H1 (cell line): ENCODE results near the gene PERCC1. TPM values are rescaled to one million over a fixed set of nuclear protein-coding genes. Genes with fewer than 3 reads are reported as not detected.

Experiments used
- CTCF ChIA-PET: fragments of 300-600 bp; sonication (Branson Sonifier 250); formaldehyde crosslinking; loops from one replicate; lab custom pipeline; 2021; ENCODE audit not compliant: partially characterized antibody; lab: Charles Lee
- POLR2A ChIA-PET: fragments of 300-600 bp; sonication (Branson Sonifier 250); formaldehyde crosslinking; loops from one replicate; lab custom pipeline; 2021; ENCODE audit warnings: inconsistent platforms; ENCODE audit not compliant: partially characterized antibody; lab: Charles Lee
- DNase-seq, 2 experiments: peaks; one replicate each; pipeline versions ENCODE4 v3.0.0 to v3.0.0-alpha.2; 2010 to 2022; ENCODE audit warnings: low spot score in 2 of 2, low read depth in 1 of 2, mixed read lengths in 1 of 2
- FAIRE-seq: peaks from 2 replicates; lab custom pipeline; 2011; peaks lifted over from hg19 to GRCh38; lab: Jason Lieb, UNC
- H2AFZ ChIP-seq: 2 replicates; pipeline ENCODE4 v1.8.1; 2012; ENCODE audit warnings: low read length, inconsistent platforms
- H2AK5ac ChIP-seq: 2 replicates; pipeline ENCODE4 v1.6.1; 2013; ENCODE audit warnings: low read depth, low read length
- H2BK120ac ChIP-seq: replicated peaks from 2 replicates; pipeline ENCODE3; 2013; ENCODE audit warnings: low read depth, low read length, inconsistent platforms
- H2BK12ac ChIP-seq: 2 replicates; pipeline ENCODE4 v1.6.1; 2013; ENCODE audit warnings: low read depth, low read length
- H2BK15ac ChIP-seq: 2 replicates; pipeline ENCODE4 v1.6.1; 2013; ENCODE audit warnings: low read length
- H2BK20ac ChIP-seq: 2 replicates; pipeline ENCODE4 v1.6.1; 2013; ENCODE audit warnings: low read length
- H2BK5ac ChIP-seq: 2 replicates; pipeline ENCODE4 v1.6.1; 2013; ENCODE audit warnings: low read depth, low read length
- H3K14ac ChIP-seq: 2 replicates; pipeline ENCODE4 v1.6.1; 2013; ENCODE audit warnings: inconsistent platforms; ENCODE audit not compliant: insufficient read length
- H3K18ac ChIP-seq: 2 replicates; pipeline ENCODE4 v1.6.1; 2013; ENCODE audit warnings: low read length; ENCODE audit errors: extremely low read depth
- H3K23ac ChIP-seq: 2 replicates; pipeline ENCODE4 v1.6.1; 2013; ENCODE audit warnings: inconsistent platforms; ENCODE audit not compliant: insufficient read length
- H3K23me2 ChIP-seq: 2 replicates; pipeline ENCODE4 v1.6.1; 2013; ENCODE audit warnings: low read depth, low read length
- H3K27ac ChIP-seq: 2 replicates; pipeline ENCODE4 v1.6.1; 2011; ENCODE audit warnings: low read depth, low read length, inconsistent platforms
- H3K27me3 ChIP-seq, 4 experiments: replicated peaks in 1 of 4; 1 replicate in 1 of 4; 2 replicates in 3 of 4; pipeline versions ENCODE4 v1.6.1 to v1.8.1; 2011 to 2013; ENCODE audit warnings: low read length in 3 of 4, mild to moderate bottlenecking in 3 of 4, inconsistent platforms in 2 of 4, mixed read lengths in 2 of 4, moderate library complexity in 1 of 4; ENCODE audit not compliant: control insufficient read depth in 3 of 4, insufficient read depth in 3 of 4; ENCODE audit errors: extremely low read depth in 1 of 4
- H3K36me3 ChIP-seq, 4 experiments: 2 replicates each; pipeline versions ENCODE4 v1.6.1 to v1.8.1; 2011 to 2013; ENCODE audit warnings: mild to moderate bottlenecking in 4 of 4, low read length in 3 of 4, moderate library complexity in 2 of 4, control low read depth in 1 of 4, inconsistent platforms in 1 of 4; ENCODE audit not compliant: insufficient read depth in 4 of 4, control insufficient read depth in 2 of 4
- H3K4ac ChIP-seq: replicated peaks from 2 replicates; pipeline ENCODE3; 2013; ENCODE audit warnings: low read length, low read depth, mixed read lengths, inconsistent platforms; ENCODE audit not compliant: insufficient read length
- H3K4me1 ChIP-seq, 4 experiments: replicated peaks in 1 of 4; 1 replicate in 1 of 4; 2 replicates in 3 of 4; pipeline versions ENCODE4 v1.6.1 to v1.8.1; 2011 to 2013; ENCODE audit warnings: low read length in 3 of 4, inconsistent platforms in 2 of 4, mixed read lengths in 1 of 4; ENCODE audit not compliant: insufficient read depth in 4 of 4, control insufficient read depth in 3 of 4
- H3K4me2 ChIP-seq, 2 experiments: 2 replicates each; pipeline versions ENCODE4 v1.6.1 to v1.8.1; 2011 to 2013; ENCODE audit warnings: low read depth in 2 of 2, low read length in 2 of 2, control low read depth in 1 of 2, inconsistent platforms in 1 of 2, mild to moderate bottlenecking in 1 of 2; ENCODE audit not compliant: insufficient read depth in 1 of 2
- H3K4me3 ChIP-seq, 4 experiments: fragments of 200-600, 300-600 bp in 1 of 4; sonication (generic), shearing (Covaris generic), sonication (Bioruptor Twin) in 1 of 4; 2 replicates each; pipeline versions ENCODE4 v1.5.1 to v1.8.1; 2011 to 2016; ENCODE audit warnings: low read length in 4 of 4, low read depth in 3 of 4, control low read depth in 2 of 4, inconsistent platforms in 2 of 4, mild to moderate bottlenecking in 2 of 4, mixed read lengths in 1 of 4, moderate library complexity in 1 of 4; ENCODE audit not compliant: insufficient read depth in 2 of 4; ENCODE audit errors: extremely low read depth in 1 of 4
- H3K56ac ChIP-seq: replicated peaks from 2 replicates; pipeline ENCODE3; 2013; ENCODE audit warnings: low read depth, mild to moderate bottlenecking, mixed read lengths, low read length, inconsistent platforms; ENCODE audit not compliant: insufficient read length
- H3K79me1 ChIP-seq: 2 replicates; pipeline ENCODE4 v1.6.1; 2013; ENCODE audit warnings: low read depth, low read length, control low read depth
- H3K79me2 ChIP-seq, 2 experiments: 2 replicates each; pipeline versions ENCODE4 v1.6.1 to v1.8.1; 2012 to 2013; ENCODE audit warnings: low read length in 2 of 2, mild to moderate bottlenecking in 2 of 2, inconsistent platforms in 1 of 2; ENCODE audit not compliant: insufficient read depth in 2 of 2, control insufficient read depth in 1 of 2
- H3K9ac ChIP-seq, 4 experiments: replicated peaks in 1 of 4; 1 replicate in 1 of 4; 2 replicates in 3 of 4; pipeline versions ENCODE4 v1.6.1 to v1.8.1; 2011 to 2013; ENCODE audit warnings: low read depth in 3 of 4, low read length in 3 of 4, control low read depth in 2 of 4, mild to moderate bottlenecking in 2 of 4, moderate library complexity in 2 of 4, inconsistent platforms in 1 of 4; ENCODE audit errors: extremely low read depth in 1 of 4
- H3K9me3 ChIP-seq, 2 experiments: 2 replicates each; pipeline versions ENCODE4 v1.6.1 to v1.8.1; 2012 to 2013; ENCODE audit warnings: mild to moderate bottlenecking in 2 of 2, moderate library complexity in 2 of 2, control low read depth in 1 of 2, inconsistent platforms in 1 of 2, low read depth in 1 of 2, low read length in 1 of 2, mixed read lengths in 1 of 2; ENCODE audit not compliant: insufficient read depth in 2 of 2
- H4K20me1 ChIP-seq, 2 experiments: replicated peaks in 1 of 2; 2 replicates each; pipeline versions ENCODE3 to v1.8.1; 2011 to 2013; ENCODE audit warnings: inconsistent platforms in 2 of 2, low read length in 2 of 2, mild to moderate bottlenecking in 1 of 2; ENCODE audit not compliant: insufficient read depth in 2 of 2, control insufficient read depth in 1 of 2
- H4K5ac ChIP-seq: 2 replicates; pipeline ENCODE4 v1.6.1; 2013; ENCODE audit warnings: low read length, low read depth, mixed read lengths, inconsistent platforms; ENCODE audit not compliant: insufficient read length
- H4K8ac ChIP-seq: 2 replicates; pipeline ENCODE4 v1.8.0; 2013; ENCODE audit warnings: mild to moderate bottlenecking, moderate library complexity, low read length, inconsistent platforms; ENCODE audit not compliant: insufficient read depth; ENCODE audit errors: extremely low read depth
- H4K91ac ChIP-seq: replicated peaks from 2 replicates; pipeline ENCODE3; 2013; ENCODE audit warnings: low read length, mixed read lengths, inconsistent platforms; ENCODE audit not compliant: insufficient read length
- ATF3 ChIP-seq: IDR thresholded peaks from 2 replicates; pipeline ENCODE4 v1.6.1; 2011; ENCODE audit warnings: low read depth, mild to moderate bottlenecking, low read length; ENCODE audit not compliant: insufficient read depth
- CTCF ChIP-seq, 3 experiments: IDR thresholded peaks; 1 replicate in 2 of 3; 2 replicates in 1 of 3; pipeline versions ENCODE4 v1.5.1 to v1.6.1; 2011; ENCODE audit warnings: low read length in 3 of 3, mild to moderate bottlenecking in 3 of 3, inconsistent platforms in 2 of 3, low read depth in 1 of 3, moderate library complexity in 1 of 3; ENCODE audit not compliant: insufficient read depth in 1 of 3; ENCODE audit errors: control extremely low read depth in 1 of 3
- E2F6 ChIP-seq: IDR thresholded peaks from 2 replicates; pipeline ENCODE4 v1.6.1; 2012; ENCODE audit warnings: inconsistent platforms
- GABPA ChIP-seq: IDR thresholded peaks from 2 replicates; pipeline ENCODE4 v1.6.1; 2011; ENCODE audit warnings: mild to moderate bottlenecking, low read length, moderate library complexity, borderline replicate concordance; ENCODE audit not compliant: insufficient read depth
- JUND ChIP-seq: IDR thresholded peaks from 2 replicates; pipeline ENCODE4 v1.6.1; 2011; ENCODE audit warnings: mild to moderate bottlenecking, improper control_type of control experiment, low read length
- NANOG ChIP-seq: IDR thresholded peaks from 2 replicates; pipeline ENCODE4 v1.6.1; 2011; ENCODE audit warnings: low read length, low read depth, mild to moderate bottlenecking, inconsistent platforms; ENCODE audit not compliant: insufficient read depth, poor library complexity, severe bottlenecking
- TAF1 ChIP-seq: IDR thresholded peaks from 2 replicates; pipeline ENCODE4 v1.6.1; 2011; ENCODE audit warnings: mild to moderate bottlenecking, low read depth, low read length
- WGBS, 2 experiments: shearing (Covaris generic) in 1 of 2; methylation state at CpG; one replicate each; pipeline versions ENCODE4 v1.1.6 to v1.1.7; 2013 to 2015; ENCODE audit warnings: low lambda C conversion rate in 2 of 2, mixed read lengths in 2 of 2, inconsistent platforms in 1 of 2, low coverage in 1 of 2, missing lambda C conversion rate in 1 of 2; ENCODE audit not compliant: insufficient replicate concordance in 2 of 2, insufficient coverage in 1 of 2, insufficient read length in 1 of 2; ENCODE audit errors: extremely low coverage in 1 of 2, missing lambda C conversion rate in 1 of 2; 5-methylcytosine and 5-hydroxymethylcytosine counted together
- polyA plus RNA-seq, 7 experiments: library from polyadenylated mRNA; depleted of rRNA in 3 of 7; stranded (reverse) in 5 of 7; unstranded in 2 of 7; fragments of >200 nt in 5 of 7; fragments of 200-250 nt in 2 of 7; gene quantifications; 1 replicate in 5 of 7; 2 replicates in 1 of 7; 4 replicates in 1 of 7; pipeline versions ENCODE4 v1.2.1 to v1.2.3, GENCODE V29; 2011 to 2013; ENCODE audit warnings: missing spikeins in 2 of 7, mixed read lengths in 2 of 7
- total RNA-seq: library from RNA; stranded (reverse); fragmentation: NEBNext Ultra II Directional; extraction: Animal tissue kit (Norgen Biotek cat#: 25700); gene quantifications from 2 replicates; pipeline ENCODE4 v1.2.1, GENCODE V29; 2021

Gene PERCC1
- total and polyA plus RNA-seq, 2 of the 8 experiments (the other 6 are each of a cell fraction or from before 2014, with no cell fraction given): not detected

GRCh38 chr16:1383556-1383955 lies 47.3 kb upstream of the PERCC1 start:
- H2BK12ac ChIP-seq: no peak overlapping the region
- H4K8ac ChIP-seq: peak overlapping the region; percentile 79; the same call in 1 of the 2 replicates
- H3K36me3 ChIP-seq: no peaks in the 10 kb centered on the region; a peak in 2 of 8 replicates
- H3K4me3 ChIP-seq: no peak overlapping the region
- no peak overlapping the region for H3K9ac ChIP-seq
- no peak overlapping the region for H3K23ac ChIP-seq
- H2BK120ac ChIP-seq: no peak overlapping the region
- no peak overlapping the region for H4K91ac ChIP-seq
- no peaks in the 10 kb centered on the region for H3K27me3 ChIP-seq
- DNase-seq (no peak), FAIRE-seq (no peak)
- peaks cover 0 to 7% (median 5%) of the 10 kb centered on the region in 4 experiments; a peak in 5 of 7 replicates for H3K4me1 ChIP-seq
- no peak overlapping the region for H2BK5ac ChIP-seq
- H3K79me2 ChIP-seq: peaks cover 4 to 5% of the 10 kb centered on the region in 2 experiments; a peak in 2 of 4 replicates
- H3K27ac ChIP-seq: no peak overlapping the region
- peaks cover 0 to 3% of the 10 kb centered on the region in 2 experiments for H4K20me1 ChIP-seq
- H3K14ac ChIP-seq: no peak overlapping the region
- no peak overlapping the region for H3K56ac ChIP-seq
- H3K79me1 ChIP-seq: no peaks in the 10 kb centered on the region
- no peak overlapping the region for H3K4me2 ChIP-seq
- no peak overlapping the region for H4K5ac ChIP-seq
- peaks cover 10% of the 10 kb centered on the region for H3K23me2 ChIP-seq
- no peak overlapping the region for H2BK15ac ChIP-seq
- no peaks in the 10 kb centered on the region for H3K9me3 ChIP-seq
- ChIA-PET POLR2A (interaction anchor here (1.3 kb wide), 1 partner anchor 18 kb away, joined by 3 read pairs; no protein-coding TSS in a partner anchor), CTCF (interaction anchor here (0.6 to 1.7 kb wide), 5 partner anchors 12 to 654 kb away, joined by 3 to 7 read pairs (median 4); no protein-coding TSS in a partner anchor)
- H3K18ac ChIP-seq: no peak overlapping the region
- WGBS, 2 experiments: 97% methylated on average over 14 of the region's 18 CpGs; no CpG with 5 or more reads in 1 of the 2 experiments
- H3K4ac ChIP-seq: no peak overlapping the region
- no peak overlapping the region for H2BK20ac ChIP-seq
- TF ChIP-seq NANOG (no peak), GABPA (no peak), CTCF (IDR thresholded peaks at IDR 0.05; ENCODE audit: control extremely low read depth in 1 of 3, insufficient read depth in 1 of 3, low read depth in 1 of 3, low read length in 3 of 3) (no peak), JUND (no peak), E2F6 (no peak), TAF1 (no peak), ATF3 (no peak)
- no peak overlapping the region for H2AK5ac ChIP-seq
- no peak overlapping the region for H2AFZ ChIP-seq
